Measurements from ENCODE around the gene BCKDHA.
"Not testable (repeated sequence)": the region's sequence is repeated elsewhere in the genome, so short reads cannot be mapped to it uniquely, and the experiment has no call there.

DNA sequence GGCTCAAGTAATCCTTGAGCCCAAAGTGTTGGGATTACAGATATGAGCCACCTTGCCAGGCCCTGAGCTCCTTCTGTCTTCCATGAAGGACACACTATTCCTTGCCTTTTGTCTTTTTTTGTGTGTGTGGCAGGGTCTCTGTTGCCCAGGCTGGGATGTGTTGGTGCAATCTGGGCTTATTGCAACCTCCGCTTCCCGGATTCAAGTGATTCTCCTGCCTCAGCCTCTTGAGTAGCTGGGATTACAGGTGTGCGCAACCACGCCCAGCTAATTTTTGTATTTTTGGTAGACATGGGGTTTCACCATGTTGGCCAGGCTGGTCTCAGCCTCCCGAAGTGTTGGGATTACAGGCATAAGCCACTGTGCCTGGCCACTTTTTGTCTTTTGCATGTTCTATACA, 11.2 kb downstream of the BCKDHA start:
- TF ChIP-seq, protein P1, sequence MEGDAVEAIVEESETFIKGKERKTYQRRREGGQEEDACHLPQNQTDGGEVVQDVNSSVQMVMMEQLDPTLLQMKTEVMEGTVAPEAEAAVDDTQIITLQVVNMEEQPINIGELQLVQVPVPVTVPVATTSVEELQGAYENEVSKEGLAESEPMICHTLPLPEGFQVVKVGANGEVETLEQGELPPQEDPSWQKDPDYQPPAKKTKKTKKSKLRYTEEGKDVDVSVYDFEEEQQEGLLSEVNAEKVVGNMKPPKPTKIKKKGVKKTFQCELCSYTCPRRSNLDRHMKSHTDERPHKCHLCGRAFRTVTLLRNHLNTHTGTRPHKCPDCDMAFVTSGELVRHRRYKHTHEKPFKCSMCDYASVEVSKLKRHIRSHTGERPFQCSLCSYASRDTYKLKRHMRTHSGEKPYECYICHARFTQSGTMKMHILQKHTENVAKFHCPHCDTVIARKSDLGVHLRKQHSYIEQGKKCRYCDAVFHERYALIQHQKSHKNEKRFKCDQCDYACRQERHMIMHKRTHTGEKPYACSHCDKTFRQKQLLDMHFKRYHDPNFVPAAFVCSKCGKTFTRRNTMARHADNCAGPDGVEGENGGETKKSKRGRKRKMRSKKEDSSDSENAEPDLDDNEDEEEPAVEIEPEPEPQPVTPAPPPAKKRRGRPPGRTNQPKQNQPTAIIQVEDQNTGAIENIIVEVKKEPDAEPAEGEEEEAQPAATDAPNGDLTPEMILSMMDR (IDR thresholded peaks at IDR 0.05; ENCODE audit: insufficient read depth, low read depth, low read length) = not testable (repeated sequence)
- TF ChIP-seq EZH2 (IDR thresholded peaks at IDR 0.05; ENCODE audit: insufficient read depth, low read length) = not testable (repeated sequence)

All from astrocyte (in vitro differentiated cells and primary cell).